T follicular helper cell (primary cell): ENCODE data around the gene ADGRG3.

Experiments
- DNase-seq: peaks from one replicate; pipeline ENCODE4 v3.0.0-alpha.2; 2020; ENCODE audit warnings: low read depth

The ADGRG3 gene

DNA sequence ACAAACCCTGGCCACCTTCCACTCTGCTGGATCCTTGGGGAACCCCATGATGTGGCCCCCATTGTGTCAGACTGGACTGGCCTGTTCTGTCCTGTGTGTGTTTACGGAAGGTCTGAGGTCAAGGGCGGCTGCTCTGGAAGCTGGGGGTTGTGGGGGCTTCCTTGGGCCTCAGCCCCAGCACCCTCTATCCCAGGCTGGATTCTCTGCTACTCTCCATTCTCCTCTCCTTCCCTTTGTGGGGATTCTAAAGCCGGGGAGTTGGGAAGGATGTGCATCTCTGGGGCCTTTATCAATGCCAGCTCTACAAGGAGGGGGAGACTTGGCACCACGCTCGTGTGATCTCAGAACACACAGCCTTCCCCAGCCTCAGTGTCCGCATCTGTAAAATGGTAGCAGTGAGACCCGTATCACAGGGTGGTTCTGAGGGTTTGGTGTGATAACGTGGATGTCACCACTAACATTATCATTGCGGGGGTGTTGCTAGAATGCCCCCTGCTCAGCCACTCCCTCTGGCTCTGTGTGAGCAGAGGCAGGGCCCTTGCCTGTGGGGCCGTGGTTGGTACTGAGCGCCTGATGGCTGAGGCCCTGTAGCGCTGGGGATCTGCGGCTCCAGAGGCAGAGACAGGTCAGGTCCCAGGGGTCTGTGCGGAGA, 21.6 kb upstream of the ADGRG3 start:
- no peak for DNase-seq

- no peak for DNase-seq
These were observed 20.8 kb upstream of the ADGRG3 start for GRCh38 chr16:57647136-57647875.

DNA sequence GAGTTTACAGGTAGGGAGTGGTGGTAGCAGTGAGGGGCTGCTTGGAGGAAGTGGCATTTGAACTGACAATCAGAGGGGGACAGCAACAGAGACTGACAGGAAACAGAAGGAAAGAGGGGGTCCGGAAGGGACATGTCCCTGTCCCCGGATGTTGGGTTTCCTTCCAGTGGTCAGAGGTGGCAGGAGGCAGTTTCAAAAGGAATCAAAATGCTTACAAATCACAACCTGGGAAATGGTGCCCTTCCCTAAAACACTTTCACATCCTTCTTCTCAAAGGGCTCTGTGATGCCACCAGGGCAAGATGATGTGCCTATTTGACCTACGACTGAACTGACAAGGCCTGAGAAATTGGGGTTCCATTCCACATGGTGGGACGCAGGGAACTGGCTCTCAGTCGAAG, 20.0 kb upstream of the ADGRG3 start:
- no peak for DNase-seq

GRCh38 chr16:57648581-57649442, 19.3 kb upstream of the ADGRG3 start:
- DNase-seq = peak; percentile 70

DNA sequence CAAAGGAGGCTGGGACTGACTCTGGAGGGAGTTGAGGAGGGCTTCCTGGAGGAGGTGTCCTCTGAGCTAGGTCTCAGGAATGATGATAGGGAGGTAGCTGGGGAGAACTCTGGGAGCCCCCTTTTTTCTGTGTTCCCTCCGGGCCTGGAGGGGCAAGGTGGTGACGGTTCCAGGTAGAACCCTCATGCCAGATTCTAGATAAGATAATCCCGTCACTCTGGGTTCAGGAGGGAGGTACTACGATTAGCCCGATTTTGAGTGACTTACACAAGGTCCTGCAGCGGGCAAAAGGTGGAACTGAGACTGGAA, 18.7 kb upstream of the ADGRG3 start:
- DNase-seq = no peak

DNA sequence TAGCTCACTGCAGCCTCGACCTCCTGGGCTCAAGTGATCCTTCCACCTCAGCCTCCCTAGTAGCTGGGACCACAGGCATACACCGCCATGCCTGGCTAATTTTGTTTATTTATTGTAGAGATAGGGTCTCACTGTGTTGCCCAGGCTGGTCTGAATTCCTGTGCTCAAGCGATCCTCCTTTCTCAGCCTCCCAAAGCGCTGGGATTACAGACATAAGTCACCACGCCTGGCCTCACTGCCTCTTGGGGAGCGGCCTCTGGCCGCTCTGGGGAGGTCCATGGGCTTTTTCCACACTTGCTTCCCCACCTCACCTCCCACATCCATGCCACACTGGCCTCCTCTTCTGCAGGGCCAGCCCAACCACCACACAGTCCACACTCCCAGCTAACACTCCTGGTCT, 18.3 kb upstream of the ADGRG3 start:
- DNase-seq = no peak

DNA sequence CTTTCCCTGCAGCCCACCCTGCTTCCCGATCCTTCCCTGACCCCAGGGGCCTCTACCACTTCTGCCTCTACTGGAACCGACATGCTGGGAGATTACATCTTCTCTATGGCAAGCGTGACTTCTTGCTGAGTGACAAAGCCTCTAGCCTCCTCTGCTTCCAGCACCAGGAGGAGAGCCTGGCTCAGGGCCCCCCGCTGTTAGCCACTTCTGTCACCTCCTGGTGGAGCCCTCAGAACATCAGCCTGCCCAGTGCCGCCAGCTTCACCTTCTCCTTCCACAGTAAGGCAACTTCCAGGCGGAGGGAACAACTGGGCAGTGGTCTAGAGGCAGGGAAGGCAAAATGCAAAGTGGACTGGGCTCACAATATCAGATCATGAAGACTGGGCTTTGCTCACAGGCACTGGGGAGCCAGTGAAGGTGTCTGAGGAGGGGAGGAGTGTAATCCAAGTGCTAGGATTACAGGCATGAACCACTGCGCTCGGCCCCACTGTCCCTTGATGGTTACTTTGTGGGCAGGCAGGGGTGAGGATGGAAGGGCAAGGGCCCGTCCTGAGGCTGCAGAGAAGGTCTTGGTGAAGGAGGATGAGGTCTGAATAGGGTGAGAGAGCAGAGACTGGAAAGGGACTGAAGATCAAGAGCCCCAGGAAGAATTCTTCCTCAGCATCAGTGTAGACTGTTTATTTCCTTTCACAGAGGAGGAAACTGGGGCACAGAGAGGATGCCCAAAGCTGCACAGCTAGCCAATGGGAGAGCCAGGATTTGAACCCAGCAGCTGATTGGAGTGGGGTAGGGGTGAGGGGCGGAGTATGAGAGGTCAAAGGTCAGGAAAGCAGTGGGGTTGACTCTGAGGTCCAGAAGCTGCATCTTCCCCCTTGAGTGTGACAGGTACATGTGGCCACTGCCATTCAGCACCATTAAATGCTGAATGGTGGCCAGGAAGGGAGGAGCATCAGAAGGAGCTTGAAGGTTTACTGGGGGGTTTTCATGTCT, 16.5 kb upstream of the ADGRG3 start:
- DNase-seq = no peak

DNA sequence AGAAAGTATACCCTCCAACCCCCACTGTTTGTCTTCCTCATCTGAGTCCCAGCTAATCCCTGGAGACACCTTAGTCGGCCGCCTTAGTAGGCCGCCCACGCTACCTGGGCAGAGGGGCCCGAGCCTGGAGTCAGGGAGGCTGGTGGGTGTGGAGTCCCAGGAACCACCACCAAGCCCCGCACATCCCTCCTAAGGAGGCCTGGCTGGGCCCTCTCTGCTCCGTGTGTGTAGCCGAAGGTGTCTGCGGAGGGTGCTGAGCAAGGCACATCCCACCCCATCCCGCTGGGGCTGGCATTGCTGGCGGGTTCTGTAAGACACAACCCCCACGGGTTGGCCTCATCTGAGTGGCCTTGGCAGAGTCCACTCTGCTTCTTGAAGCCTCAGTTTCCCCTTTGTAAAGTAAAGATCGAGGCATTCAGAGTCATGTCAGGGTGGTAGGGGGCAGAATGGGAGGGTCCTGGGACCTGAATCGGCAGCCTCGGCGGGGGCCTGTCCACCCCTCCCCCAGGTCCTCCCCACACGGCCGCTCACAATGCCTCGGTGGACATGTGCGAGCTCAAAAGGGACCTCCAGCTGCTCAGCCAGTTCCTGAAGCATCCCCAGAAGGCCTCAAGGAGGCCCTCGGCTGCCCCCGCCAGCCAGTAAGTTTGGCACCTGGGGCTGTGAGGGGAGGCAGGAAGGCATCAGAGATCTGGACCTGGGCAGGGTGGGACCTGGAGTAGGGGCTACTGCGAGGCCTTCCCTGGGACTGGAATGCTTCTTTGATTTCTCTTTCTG, 15.2 kb upstream of the ADGRG3 start:
- no peak for DNase-seq

DNA sequence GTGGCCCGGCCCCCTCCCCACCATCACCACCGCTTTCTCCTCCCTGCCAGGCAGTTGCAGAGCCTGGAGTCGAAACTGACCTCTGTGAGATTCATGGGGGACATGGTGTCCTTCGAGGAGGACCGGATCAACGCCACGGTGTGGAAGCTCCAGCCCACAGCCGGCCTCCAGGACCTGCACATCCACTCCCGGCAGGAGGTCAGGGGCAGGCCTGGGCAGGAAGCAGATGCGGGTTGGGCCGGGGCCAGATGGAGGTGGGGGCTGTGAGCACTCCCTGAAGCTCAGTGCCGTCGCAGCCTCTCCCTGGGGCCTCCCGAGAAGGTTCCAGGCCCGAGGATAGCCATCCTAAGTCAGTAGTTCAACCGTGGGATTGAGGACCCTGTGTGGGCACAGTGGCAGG, 14.2 kb upstream of the ADGRG3 start:
- DNase-seq = no peak

- no peak for DNase-seq
These were observed 11.7 kb upstream of the ADGRG3 start for GRCh38 chr16:57656342-57656955.

DNA sequence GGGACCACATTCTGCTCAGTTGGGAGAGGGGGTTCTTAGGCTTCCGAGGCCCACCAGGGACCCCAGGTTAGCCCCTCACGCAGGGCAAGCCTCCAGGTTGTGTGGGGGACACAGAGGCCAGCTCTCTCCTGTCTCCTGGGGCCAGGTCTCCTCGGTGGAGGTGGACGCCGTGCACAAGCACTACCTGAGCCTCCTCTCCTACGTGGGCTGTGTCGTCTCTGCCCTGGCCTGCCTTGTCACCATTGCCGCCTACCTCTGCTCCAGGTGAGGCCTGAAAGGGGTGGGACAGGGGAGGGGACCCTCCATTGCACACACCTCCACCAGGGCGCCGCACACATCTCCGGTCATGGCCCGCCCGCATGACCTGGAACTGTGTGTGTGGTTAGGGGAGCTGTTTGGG, 10.9 kb upstream of the ADGRG3 start:
- no peak for DNase-seq

DNA sequence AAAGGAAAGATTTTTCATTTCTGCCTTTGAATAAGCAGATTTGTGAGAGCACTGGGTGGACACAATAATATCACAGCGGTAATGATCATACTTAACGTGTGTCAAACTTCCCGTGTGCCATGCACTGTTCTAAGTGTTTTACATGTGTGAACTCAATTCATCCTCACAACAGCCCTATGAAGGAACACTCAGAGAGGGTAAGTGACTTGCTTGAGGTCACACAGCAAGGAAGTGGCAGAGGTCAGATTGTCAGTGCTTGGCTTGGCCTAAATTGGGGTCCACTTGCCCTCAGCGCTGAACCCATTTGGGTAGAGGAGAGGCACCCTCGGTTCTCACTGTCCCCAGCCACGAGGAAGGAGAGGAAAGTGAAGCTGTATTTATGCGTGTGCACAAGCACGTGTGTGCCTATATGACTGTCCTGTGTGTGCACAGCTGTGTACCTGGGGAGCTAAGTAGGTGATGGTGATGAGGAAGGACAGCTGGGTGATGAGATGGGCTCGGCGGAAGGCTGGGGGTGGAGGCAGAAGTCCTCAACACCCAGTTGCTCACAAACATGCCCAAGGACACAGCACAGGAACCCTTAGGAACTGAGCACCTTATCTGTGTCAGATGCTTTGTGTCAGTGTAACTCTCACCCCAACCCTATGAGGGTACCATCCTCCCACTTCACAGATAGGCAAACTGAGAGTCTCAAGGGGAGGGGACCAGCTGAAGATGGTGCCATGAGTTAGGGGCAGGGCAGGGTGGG, 9.8 kb upstream of the ADGRG3 start:
- DNase-seq = no peak

- DNase-seq = no peak
These were observed 9.0 kb upstream of the ADGRG3 start for GRCh38 chr16:57658878-57659674.

DNA sequence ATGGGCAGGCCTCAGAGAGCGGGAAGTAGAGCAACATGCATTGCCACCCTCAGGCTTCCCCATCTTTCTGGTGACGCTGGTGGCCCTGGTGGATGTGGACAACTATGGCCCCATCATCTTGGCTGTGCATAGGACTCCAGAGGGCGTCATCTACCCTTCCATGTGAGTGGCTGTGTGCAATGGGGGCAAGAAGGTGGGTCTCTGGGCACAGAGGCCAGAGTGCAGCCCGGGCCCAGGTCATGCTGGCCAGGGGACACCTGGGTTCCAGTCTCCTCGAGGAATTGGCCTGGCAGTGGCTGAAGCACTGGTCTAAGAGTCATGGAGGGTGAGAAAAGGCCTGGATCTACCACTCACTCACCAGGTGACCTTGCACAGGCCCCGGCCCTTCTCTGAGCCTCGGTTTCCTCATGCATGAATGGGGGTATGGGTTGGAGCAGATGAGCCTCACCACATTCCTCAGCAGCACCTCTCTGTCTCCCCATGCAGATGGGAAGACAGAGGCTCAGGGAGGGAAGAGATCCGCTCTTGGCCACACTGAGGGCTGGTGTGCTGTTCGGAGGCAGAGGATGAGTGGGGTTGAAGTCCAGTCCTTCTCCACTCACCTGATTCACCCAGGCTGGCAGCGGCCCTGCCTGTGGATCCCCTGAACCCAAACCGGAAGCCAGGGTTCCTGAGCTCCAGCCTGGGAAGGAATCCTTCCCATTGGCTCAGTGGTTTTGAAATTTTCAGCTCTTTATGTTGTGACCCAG, 7.2 kb upstream of the ADGRG3 start:
- no peak for DNase-seq

DNA sequence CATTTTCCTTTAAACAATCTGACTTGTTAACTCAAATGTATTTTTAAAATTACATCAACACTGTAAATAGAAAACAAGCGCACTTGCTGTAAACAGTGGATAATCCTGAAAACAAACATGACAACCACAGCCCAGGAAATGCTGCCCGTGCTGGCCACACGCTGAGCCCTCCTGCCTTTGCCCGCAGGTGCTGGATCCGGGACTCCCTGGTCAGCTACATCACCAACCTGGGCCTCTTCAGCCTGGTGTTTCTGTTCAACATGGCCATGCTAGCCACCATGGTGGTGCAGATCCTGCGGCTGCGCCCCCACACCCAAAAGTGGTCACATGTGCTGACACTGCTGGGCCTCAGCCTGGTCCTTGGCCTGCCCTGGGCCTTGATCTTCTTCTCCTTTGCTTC, 6.6 kb upstream of the ADGRG3 start:
- no peak for DNase-seq

- no peak for DNase-seq
These were observed 5.9 kb upstream of the ADGRG3 start for GRCh38 chr16:57661936-57662906.

- no peak for DNase-seq
These were observed 4.7 kb upstream of the ADGRG3 start for GRCh38 chr16:57663436-57663835.
